Measurements from ENCODE around the gene YIPF2. TPM values are rescaled to one million over a fixed set of nuclear protein-coding genes. Genes with fewer than 3 reads are reported as not detected.

YIPF2 gene
- total RNA-seq, 1 experiment from 2014 or later, result 78.1 TPM

DNA sequence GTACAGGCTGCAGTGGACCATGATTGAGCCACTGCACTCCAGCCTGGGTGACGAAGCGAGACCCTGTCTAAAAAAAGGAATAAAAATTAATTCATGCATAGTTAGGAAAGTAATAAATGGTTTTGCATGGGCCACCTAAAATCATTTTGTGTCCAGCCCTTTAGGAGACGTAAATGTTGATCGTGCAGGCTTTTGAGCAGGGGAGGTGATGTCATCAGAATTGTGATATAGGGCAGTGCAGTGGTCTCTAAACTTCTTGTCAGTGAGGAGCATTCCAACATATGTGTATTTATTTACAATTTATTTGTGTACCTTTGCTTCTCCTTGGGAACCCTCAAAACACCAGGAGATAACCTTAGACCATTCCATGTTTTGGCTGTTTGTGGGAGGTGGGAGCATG lies 35.4 kb upstream of the YIPF2 start:
- H3K4me3 Mint-ChIP-seq (ENCODE audit: unreplicated experiment), result no peak overlapping the region
- no peak for DNase-seq
- BruUV-seq (replicated peaks), result no TSS peak
- no peaks in the 10 kb centered on the region for H3K9me3 Mint-ChIP-seq (ENCODE audit: unreplicated experiment)
- ChIA-PET POLR2A (interaction anchor here (0.6 kb wide), 1 partner anchor 24 kb away, joined by 7 read pairs; no protein-coding TSS in a partner anchor), CTCF (interaction anchor here (0.6 kb wide), 1 partner anchor 22 kb away, joined by 5 read pairs; no protein-coding TSS in a partner anchor)
- Histone ChIP-seq H3K27me3 (replicated peaks; ENCODE audit: control insufficient read depth, insufficient read depth, low read length) (no peaks in the 10 kb centered on the region), H3K9me3 (no peaks in the 10 kb centered on the region), H3K4me3 (ENCODE audit: low read depth, low read length) (no peak overlapping the region), H3K36me3 (ENCODE audit: control insufficient read depth, insufficient read depth, low read length) (no peaks in the 10 kb centered on the region; the same call in 1 of the 2 replicates), H3K4me1 (peaks cover 9% of the 10 kb centered on the region; the same call in 1 of the 2 replicates)
- H3K27ac Mint-ChIP-seq (ENCODE audit: unreplicated experiment), result no peak overlapping the region
- H3K36me3 Mint-ChIP-seq (ENCODE audit: insufficient read depth, unreplicated experiment), result peaks cover 16% of the 10 kb centered on the region
- intact Hi-C loops (cut with micrococcal nuclease; ENCODE audit: unreplicated experiment), result no loop called here
- H3K4me1 Mint-ChIP-seq (ENCODE audit: low read depth, unreplicated experiment), result peaks cover 12% of the 10 kb centered on the region
- TF ChIP-seq CTCF (IDR thresholded peaks at IDR 0.05; ENCODE audit: insufficient read depth in 1 of 2, low read depth in 1 of 2, low read length in 1 of 2, severe bottlenecking in 1 of 2, unreplicated experiment in 1 of 2), result no peak
- H3K27me3 Mint-ChIP-seq (ENCODE audit: insufficient read depth, unreplicated experiment), result no peaks in the 10 kb centered on the region

- no peak overlapping the region for H3K4me3 ChIP-seq (ENCODE audit: low read depth, low read length)
- Mint-ChIP-seq H3K4me1 (ENCODE audit: low read depth, unreplicated experiment) (peaks cover 12% of the 10 kb centered on the region), H3K27me3 (ENCODE audit: insufficient read depth, unreplicated experiment) (no peaks in the 10 kb centered on the region), H3K36me3 (ENCODE audit: insufficient read depth, unreplicated experiment) (peaks cover 16% of the 10 kb centered on the region), H3K27ac (ENCODE audit: unreplicated experiment) (no peak overlapping the region), H3K9me3 (ENCODE audit: unreplicated experiment) (no peaks in the 10 kb centered on the region), H3K4me3 (ENCODE audit: unreplicated experiment) (peak overlapping the region; percentile 83)
- DNase-seq, result no peak
- no peaks in the 10 kb centered on the region for H3K27me3 ChIP-seq (replicated peaks; ENCODE audit: control insufficient read depth, insufficient read depth, low read length)
- POLR2A ChIA-PET, result no interaction called here
- H3K4me1 ChIP-seq, result peaks cover 9% of the 10 kb centered on the region; the same call in 1 of the 2 replicates
- TF ChIP-seq CTCF (IDR thresholded peaks at IDR 0.05; ENCODE audit: insufficient read depth in 1 of 2, low read depth in 1 of 2, low read length in 1 of 2, severe bottlenecking in 1 of 2, unreplicated experiment in 1 of 2), result no peak
- no peaks in the 10 kb centered on the region; the same call in 1 of the 2 replicates for H3K36me3 ChIP-seq (ENCODE audit: control insufficient read depth, insufficient read depth, low read length)
- CTCF ChIA-PET, result no interaction called here
- intact Hi-C loops (cut with micrococcal nuclease; ENCODE audit: unreplicated experiment), result no loop called here
- H3K9me3 ChIP-seq, result no peaks in the 10 kb centered on the region
- BruUV-seq (replicated peaks), result no TSS peak
These were observed 34.4 kb upstream of the YIPF2 start for GRCh38 chr19:10962863-10963262.

DNA sequence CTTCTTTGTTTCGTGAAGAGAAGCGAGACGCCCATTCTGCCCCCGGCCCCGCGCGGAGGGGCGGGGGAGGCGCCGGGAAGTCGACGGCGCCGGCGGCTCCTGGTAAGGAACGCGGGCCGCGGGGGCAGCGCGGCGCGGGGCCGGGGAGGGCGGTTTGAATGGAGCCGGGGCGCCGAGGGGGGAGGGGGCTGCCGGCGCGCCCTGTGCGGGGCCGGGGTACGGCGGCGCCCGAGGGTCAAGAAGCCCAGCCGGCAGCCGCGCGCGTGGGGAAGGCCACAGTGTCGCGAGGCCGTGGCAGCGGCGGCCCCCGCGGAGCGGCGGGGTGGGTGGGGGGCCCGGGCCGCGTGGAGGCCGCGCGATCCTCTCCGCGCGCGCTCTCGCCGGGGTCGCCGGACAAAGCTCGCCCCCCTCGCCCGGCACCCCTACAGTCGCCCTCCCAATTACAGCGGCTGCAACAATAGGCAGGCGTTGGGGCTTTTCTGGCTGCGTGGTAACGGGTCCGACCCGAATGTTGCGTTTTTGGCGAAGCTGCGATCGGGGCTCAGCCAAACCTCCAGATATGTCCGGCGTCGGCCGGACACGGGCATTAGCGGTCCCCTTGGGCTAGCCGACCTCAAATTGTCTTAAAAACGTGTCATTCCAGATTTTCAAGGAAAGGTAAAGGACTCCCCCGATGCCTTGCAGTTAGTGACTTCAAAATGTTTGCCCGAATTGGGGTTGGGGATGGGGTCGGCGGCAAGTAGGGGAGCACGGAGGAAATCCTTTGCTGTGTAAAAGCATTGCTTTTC lies 32.8 kb upstream of the YIPF2 start:
- no peaks in the 10 kb centered on the region for H3K27me3 Mint-ChIP-seq (ENCODE audit: insufficient read depth, unreplicated experiment)
- ChIA-PET POLR2A (interaction anchor here (0.6 to 1.1 kb wide), 3 partner anchors 19 to 126 kb away, joined by 3 to 4 read pairs (median 3); partner anchors contain the start of gene TMED1), CTCF (interaction anchor here (0.6 to 1.5 kb wide), 4 partner anchors 20 to 90 kb away, joined by 3 to 5 read pairs (median 4); no protein-coding TSS in a partner anchor)
- H3K36me3 Mint-ChIP-seq (ENCODE audit: insufficient read depth, unreplicated experiment), result peaks cover 16% of the 10 kb centered on the region
- peak overlapping the region; percentile 81 for H3K27ac Mint-ChIP-seq (ENCODE audit: unreplicated experiment)
- no peaks in the 10 kb centered on the region for H3K9me3 ChIP-seq
- no peaks in the 10 kb centered on the region for H3K9me3 Mint-ChIP-seq (ENCODE audit: unreplicated experiment)
- intact Hi-C loops (cut with micrococcal nuclease; ENCODE audit: unreplicated experiment), result loop anchor here (2.0 kb wide), 1 partner anchor 22 kb away; no protein-coding TSS in a partner anchor
- no peaks in the 10 kb centered on the region; the same call in 1 of the 2 replicates for H3K36me3 ChIP-seq (ENCODE audit: control insufficient read depth, insufficient read depth, low read length)
- BruUV-seq (replicated peaks), result no TSS peak
- H3K27me3 ChIP-seq (replicated peaks; ENCODE audit: control insufficient read depth, insufficient read depth, low read length), result no peaks in the 10 kb centered on the region
- peak in 1 of 2 experiments; percentile 39 for DNase-seq
- H3K4me1 ChIP-seq, result peaks cover 9% of the 10 kb centered on the region; the same call in 1 of the 2 replicates
- H3K4me1 Mint-ChIP-seq (ENCODE audit: low read depth, unreplicated experiment), result peaks cover 12% of the 10 kb centered on the region
- peak overlapping the region; percentile 83 for H3K4me3 Mint-ChIP-seq (ENCODE audit: unreplicated experiment)
- no peak for TF ChIP-seq CTCF (IDR thresholded peaks at IDR 0.05; ENCODE audit: insufficient read depth in 1 of 2, low read depth in 1 of 2, low read length in 1 of 2, severe bottlenecking in 1 of 2, unreplicated experiment in 1 of 2)
- H3K4me3 ChIP-seq (ENCODE audit: low read depth, low read length), result peak overlapping the region; percentile 96
